IPS DF 6.9 (cell line): Measurements from ENCODE around the gene SLC1A4.
"Not testable (repeated sequence)": the region's sequence is repeated elsewhere in the genome, so short reads cannot be mapped to it uniquely, and the experiment has no call there.

ENCODE experiments used
- DNase-seq: peaks from one replicate; pipeline ENCODE4 v3.0.0-alpha.2; 2013; ENCODE audit warnings: low read depth, low spot score
- H3K27ac ChIP-seq: one replicate; pipeline ENCODE4 v1.5.1; 2013; ENCODE audit warnings: low read length, control low read depth
- H3K27me3 ChIP-seq: 2 replicates; pipeline ENCODE4 v1.6.1; 2013; ENCODE audit warnings: mild to moderate bottlenecking, low read length; ENCODE audit not compliant: control insufficient read depth, insufficient read depth
- H3K36me3 ChIP-seq: 2 replicates; pipeline ENCODE4 v1.6.1; 2013; ENCODE audit warnings: low read length; ENCODE audit not compliant: control insufficient read depth, insufficient read depth
- H3K4me1 ChIP-seq: 2 replicates; pipeline ENCODE4 v1.6.1; 2013; ENCODE audit warnings: low read length; ENCODE audit not compliant: control insufficient read depth, insufficient read depth
- H3K4me3 ChIP-seq: 2 replicates; pipeline ENCODE4 v1.5.1; 2013; ENCODE audit warnings: mild to moderate bottlenecking, low read length
- H3K9me3 ChIP-seq: 2 replicates; pipeline ENCODE4 v1.6.1; 2013; ENCODE audit warnings: low read length, inconsistent platforms; ENCODE audit not compliant: control insufficient read depth, insufficient read depth
- WGBS: extraction: QIAGEN DNeasy Blood & Tissue Kit; methylation state at CpG from one replicate; pipeline ENCODE4 v1.1.7; 2013; ENCODE audit warnings: mixed read lengths, missing lambda C conversion rate; ENCODE audit not compliant: insufficient read length, insufficient coverage; 5-methylcytosine and 5-hydroxymethylcytosine counted together

The SLC1A4 gene

DNA sequence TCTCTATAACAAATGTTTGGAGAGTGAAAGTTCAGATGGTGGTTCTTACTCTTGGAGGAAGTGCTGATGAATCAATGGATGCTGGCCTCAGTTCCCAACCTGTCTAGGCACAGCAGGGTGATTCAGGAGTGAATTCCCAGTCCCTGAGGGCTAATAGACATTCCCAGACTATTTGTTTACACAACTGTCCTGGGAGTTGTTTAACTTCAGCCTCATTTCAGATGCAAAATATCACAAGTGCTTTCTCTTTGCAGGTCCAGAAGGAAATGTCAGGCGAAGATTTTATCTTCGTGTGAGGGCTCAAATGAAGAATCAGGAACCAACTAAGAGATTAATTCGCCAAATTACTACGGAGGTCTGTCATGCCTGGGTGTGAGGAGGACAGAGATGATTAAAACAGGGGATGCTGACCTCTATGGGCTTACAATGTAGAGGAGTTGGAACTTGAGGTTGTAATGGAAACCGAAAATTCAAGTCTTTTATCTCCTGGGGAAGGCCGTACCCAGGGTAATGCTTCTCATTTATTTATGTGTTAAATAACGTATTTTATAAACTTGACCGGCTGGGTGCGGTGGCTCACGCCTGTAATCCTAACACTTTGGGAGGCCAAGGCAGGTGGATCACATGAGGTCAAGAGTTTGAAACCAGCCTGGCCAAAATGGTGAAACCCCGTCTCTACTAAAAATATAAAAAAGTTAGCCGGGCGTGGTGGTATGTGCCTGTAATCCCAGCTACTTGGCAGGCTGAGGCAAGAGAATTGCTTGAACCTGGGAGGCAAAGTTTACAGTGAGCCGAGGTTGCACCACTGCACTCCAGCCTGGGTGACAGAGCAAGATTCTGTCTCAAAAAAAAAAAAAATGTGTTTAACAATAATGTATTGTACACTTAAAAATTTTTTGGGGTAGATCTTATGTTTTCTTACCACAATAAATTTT is 38.7 kb upstream of the SLC1A4 start:
- Histone ChIP-seq H3K27ac (no peak overlapping the region), H3K36me3 (no peaks in the 10 kb centered on the region), H3K4me1 (no peaks in the 10 kb centered on the region), H3K27me3 (no peaks in the 10 kb centered on the region), H3K4me3 (no peak overlapping the region), H3K9me3 (no peaks in the 10 kb centered on the region)
- WGBS, result no CpG with 5 or more reads among the region's 14 CpGs
- no peak for DNase-seq

DNA sequence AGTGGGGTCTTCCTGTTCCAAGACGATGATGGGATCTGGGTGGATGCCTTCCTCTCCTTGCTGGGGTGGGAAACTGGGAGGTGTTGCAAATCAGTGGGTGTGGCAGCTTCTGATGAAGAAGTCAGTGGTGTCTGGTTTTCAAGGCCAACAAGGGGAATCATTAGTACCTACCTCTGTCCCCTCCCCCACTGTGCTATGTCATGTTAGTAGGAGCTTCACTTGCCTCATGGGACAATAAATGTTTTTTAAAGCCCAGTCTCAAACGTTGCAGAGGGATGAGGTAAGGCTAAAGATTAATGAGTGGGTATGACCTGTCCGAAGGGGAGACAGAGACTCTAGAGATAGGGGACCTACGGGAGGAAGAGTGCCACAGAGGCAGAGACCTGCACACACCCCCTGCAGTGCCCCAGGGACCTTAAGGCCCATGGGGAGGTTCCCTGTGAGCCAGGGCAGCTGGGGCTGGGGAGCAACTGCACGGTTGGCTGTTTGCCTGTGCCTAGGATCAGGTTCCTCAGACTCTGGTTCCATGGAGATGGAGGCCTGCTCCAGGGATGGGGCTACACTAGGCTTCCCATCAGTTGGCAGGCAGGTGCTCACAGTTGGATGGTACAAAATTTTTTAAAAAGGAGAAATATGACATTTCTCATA is 37.8 kb upstream of the SLC1A4 start:
- Histone ChIP-seq H3K27ac (no peak overlapping the region), H3K4me1 (no peaks in the 10 kb centered on the region), H3K9me3 (no peaks in the 10 kb centered on the region), H3K4me3 (no peak overlapping the region), H3K36me3 (no peaks in the 10 kb centered on the region), H3K27me3 (no peaks in the 10 kb centered on the region)
- DNase-seq, result no peak
- WGBS, result no CpG with 5 or more reads among the region's 5 CpGs

DNA sequence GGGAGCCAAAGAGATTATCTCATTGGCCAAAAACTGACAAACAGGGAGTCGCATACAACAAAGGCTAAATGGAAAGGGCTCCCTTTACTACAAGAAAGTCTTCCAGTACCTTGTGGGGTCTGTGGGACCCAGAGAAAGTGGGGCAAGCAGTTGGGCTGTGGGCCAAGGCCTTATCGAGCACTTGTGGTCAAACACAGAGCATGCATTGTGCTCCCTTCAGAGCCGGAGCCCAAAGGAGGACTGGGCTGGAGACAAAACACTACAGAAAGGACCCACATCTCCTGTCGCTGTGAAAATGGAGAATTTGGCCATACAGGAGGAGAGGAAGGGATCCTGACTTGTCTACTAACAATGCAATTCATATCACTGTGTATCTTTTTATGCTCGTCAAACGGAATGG is 37.1 kb upstream of the SLC1A4 start:
- no peaks in the 10 kb centered on the region for H3K36me3 ChIP-seq
- WGBS, result no CpG with 5 or more reads among the region's 6 CpGs
- H3K9me3 ChIP-seq, result no peaks in the 10 kb centered on the region
- DNase-seq, result no peak
- H3K27ac ChIP-seq, result no peak overlapping the region
- no peaks in the 10 kb centered on the region for H3K27me3 ChIP-seq
- H3K4me1 ChIP-seq, result no peaks in the 10 kb centered on the region
- H3K4me3 ChIP-seq, result no peak overlapping the region

DNA sequence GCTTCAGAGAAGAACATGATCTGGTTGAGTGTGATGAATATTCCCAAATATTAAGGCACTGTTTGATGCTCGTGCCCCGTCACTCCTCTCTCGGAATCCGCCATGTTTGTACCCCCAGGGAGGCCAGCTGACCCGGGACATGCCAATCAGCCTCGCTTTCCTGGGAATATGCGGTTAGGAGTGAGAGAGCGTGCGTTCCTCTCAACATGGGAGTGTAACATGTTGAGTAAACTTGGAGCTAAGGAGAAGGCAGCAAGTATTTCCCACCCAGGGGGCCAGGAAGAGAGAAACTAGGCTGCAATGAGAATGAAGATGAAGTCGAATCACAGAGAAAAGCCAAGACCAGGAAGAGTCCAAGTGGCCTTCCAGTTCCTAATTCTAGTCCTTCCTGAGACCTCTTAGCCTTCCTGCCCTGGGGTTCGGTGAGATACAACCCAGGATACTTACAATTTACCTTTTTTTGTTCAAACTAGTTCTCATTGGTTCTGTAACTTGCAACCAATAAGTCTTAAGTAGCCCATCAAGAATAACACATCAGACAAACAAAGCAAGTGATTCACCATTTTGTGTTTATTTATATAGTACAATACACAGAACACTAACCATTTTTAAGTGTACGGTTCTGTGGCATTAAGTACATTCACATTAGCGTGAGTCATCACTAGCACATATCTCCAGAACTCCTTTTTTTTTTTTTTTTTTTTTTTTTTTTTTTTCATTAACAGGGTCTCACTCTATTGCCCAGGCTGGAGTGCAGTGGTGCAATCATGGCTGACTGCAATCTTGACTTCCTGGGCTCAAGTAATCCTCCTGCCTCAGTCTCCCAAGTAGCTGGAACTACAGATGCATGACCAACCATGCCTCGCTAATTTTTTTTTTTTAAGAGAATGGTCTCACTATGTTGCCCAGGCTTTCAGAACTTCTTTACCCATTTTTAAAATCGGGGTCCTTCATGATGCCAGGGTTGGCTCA is 36.4 kb upstream of the SLC1A4 start:
- Histone ChIP-seq H3K36me3 (no peaks in the 10 kb centered on the region), H3K4me3 (no peak overlapping the region), H3K9me3 (no peaks in the 10 kb centered on the region), H3K4me1 (no peaks in the 10 kb centered on the region), H3K27ac (no peak overlapping the region), H3K27me3 (no peaks in the 10 kb centered on the region)
- DNase-seq, result no peak
- WGBS, result no CpG with 5 or more reads among the region's 15 CpGs

DNA sequence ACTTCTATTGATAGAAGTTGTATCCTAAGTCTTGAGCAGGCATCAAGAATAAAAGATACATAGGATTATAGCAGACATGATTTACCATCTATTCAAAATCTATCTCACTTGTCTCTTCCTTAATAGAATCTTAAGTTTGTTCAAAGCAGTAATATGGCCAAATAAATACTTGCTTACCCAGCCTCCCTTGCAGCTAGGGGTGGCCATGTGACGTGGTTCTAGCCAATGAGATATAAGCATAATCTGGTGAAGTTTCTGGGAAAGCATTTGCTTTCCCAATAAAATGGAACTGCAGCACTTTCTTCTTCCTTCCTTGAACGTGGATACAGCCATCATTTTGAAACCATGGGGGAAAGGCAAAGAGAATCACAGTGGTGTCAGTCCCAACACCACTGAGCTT is 33.7 kb upstream of the SLC1A4 start:
- Histone ChIP-seq H3K36me3 (no peaks in the 10 kb centered on the region), H3K27ac (no peak overlapping the region), H3K4me1 (no peaks in the 10 kb centered on the region; the same call in 1 of the 2 replicates), H3K27me3 (no peaks in the 10 kb centered on the region), H3K9me3 (no peaks in the 10 kb centered on the region), H3K4me3 (no peak overlapping the region)
- no peak for DNase-seq
- no CpG with 5 or more reads among the region's 2 CpGs for WGBS

DNA sequence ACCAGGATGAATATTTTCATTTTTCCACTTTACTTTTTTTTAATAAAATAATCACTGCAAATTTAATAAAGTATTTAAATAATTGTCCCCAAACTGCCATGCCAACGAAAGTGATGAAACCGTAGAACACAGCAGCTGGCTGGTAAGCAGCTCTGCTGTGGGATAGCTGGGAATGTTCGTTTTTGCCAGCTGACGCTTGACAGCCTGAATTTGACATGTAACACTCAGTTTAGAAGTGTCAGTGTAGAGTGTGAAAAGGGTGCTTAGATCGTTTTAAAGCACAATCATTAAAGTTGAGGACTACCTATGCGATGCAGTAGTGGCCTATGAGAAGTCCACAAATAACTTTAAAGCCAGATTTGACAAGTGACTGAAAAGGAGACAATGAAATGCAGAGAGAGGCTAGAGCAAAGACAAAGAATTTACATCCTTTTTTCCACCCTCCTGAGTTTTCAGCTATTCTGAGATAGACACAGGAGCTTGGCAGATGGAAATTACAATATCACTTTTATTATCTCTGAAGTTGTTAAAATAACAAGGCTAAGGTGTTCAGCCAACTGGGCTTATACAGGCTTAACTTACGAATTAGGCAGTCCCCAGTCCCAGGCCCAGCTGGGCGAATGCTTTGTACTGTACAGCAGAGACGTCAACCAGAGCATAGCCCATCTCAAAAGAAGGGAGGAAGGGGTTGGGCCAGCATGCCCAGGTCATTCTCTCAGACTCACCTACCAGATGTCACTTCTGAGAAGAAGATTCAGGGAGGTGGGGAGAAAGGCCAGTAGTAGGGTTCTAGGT is 31.9 kb upstream of the SLC1A4 start:
- H3K9me3 ChIP-seq, result no peaks in the 10 kb centered on the region
- no peaks in the 10 kb centered on the region for H3K36me3 ChIP-seq
- H3K4me1 ChIP-seq, result no peaks in the 10 kb centered on the region; the same call in 1 of the 2 replicates
- no peak for DNase-seq
- H3K27me3 ChIP-seq, result no peaks in the 10 kb centered on the region
- H3K4me3 ChIP-seq, result no peak overlapping the region
- H3K27ac ChIP-seq, result no peak overlapping the region
- WGBS, result no CpG with 5 or more reads among the region's 9 CpGs

DNA sequence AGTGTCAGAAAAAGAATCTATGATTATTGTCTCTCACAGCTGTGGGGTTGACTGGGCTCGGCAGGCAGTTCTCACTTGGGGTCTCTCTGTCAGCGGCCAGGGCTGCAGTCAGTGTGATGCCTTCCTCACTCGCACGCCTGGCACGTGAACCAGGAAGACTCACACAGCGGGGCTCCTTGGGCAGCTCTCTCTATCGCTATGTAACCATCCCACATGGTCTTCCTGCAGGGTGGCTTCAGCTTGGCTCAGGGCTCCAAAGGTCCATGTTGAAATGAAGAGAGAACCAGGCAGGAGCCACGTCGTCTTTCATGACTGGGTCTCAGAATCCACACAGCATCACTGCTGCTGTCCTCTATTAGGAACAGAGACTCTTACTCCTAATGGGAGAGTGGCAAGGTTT is 30.6 kb upstream of the SLC1A4 start:
- DNase-seq, result no peak
- Histone ChIP-seq H3K4me3 (no peak overlapping the region), H3K27ac (no peak overlapping the region), H3K36me3 (no peaks in the 10 kb centered on the region), H3K4me1 (no peaks in the 10 kb centered on the region; the same call in 1 of the 2 replicates), H3K9me3 (no peaks in the 10 kb centered on the region), H3K27me3 (no peaks in the 10 kb centered on the region)
- WGBS, result no CpG with 5 or more reads among the region's 9 CpGs

DNA sequence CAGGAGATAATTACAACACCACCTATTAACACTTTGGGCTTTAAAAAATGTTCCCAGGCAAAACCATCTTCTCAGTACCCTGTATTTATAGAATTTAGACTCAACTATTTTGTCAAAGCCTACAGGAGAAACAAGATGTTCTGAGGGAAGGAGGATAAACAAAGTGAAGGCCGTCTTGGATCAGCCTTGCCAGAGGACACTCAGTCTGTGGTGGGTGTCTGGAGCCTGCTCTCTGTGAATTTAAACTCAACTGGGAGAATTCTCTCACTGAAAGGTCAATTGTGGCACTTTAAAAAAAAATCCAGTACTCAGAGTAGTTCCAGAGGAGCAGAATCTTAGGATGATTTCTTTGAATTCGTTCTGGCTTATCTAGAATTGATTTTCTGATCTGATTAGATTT is 28.4 kb upstream of the SLC1A4 start:
- Histone ChIP-seq H3K4me1 (no peaks in the 10 kb centered on the region; the same call in 1 of the 2 replicates), H3K4me3 (no peak overlapping the region), H3K27me3 (no peaks in the 10 kb centered on the region), H3K27ac (no peak overlapping the region), H3K9me3 (no peaks in the 10 kb centered on the region), H3K36me3 (no peaks in the 10 kb centered on the region)
- no CpG with 5 or more reads among the region's 2 CpGs for WGBS
- no peak for DNase-seq

DNA sequence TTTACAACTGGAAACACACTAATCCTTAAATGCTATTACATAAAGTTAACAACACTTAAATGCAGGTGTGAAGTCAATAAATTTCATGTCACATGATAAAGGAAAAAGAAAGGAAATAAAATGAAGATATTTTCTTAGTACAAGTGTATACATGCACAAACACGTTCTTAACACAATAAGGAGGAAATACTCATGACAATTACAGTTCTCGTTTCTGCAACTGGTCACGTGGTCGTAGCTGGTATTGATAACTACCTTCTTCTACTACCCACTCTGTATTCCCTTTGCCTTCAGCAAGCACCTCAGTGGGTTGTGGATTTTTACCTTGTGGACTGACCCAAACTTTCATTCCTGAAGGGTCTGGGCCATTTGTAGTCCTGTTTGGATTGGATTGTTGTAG is 26.1 kb upstream of the SLC1A4 start:
- not testable (repeated sequence) for H3K36me3 ChIP-seq, H3K4me3 ChIP-seq, H3K27ac ChIP-seq, H3K9me3 ChIP-seq, H3K4me1 ChIP-seq, H3K27me3 ChIP-seq, DNase-seq
- no CpG with 5 or more reads among the region's 4 CpGs for WGBS
